ENCODE measurements around the gene TPD52L1. TPM values are rescaled to one million over a fixed set of nuclear protein-coding genes. Genes with fewer than 3 reads are reported as not detected.

Gene TPD52L1
- total RNA-seq, 1 donor from 2014 or later: 48.0 TPM

DNA sequence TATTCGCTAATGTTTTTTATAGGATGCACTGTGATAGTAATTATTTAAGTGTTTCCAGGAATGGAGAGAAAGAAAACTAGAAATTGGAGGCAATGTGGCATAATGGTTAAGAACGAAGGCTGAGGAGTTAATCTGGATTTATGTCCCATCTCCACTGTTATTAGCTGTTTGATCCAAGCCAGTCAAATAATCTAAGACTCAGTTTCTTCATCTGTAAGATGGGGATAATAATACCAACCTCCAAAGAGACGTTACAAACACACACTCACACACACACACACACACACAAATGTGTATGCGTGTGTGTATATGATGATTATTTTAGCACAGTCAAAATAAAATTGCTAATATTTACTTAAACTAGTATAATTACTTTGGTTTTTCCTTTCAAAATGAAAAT is 36.9 kb upstream of the TPD52L1 start:
- H3K27ac Mint-ChIP-seq (ENCODE audit: unreplicated experiment): no peak overlapping the region

DNA sequence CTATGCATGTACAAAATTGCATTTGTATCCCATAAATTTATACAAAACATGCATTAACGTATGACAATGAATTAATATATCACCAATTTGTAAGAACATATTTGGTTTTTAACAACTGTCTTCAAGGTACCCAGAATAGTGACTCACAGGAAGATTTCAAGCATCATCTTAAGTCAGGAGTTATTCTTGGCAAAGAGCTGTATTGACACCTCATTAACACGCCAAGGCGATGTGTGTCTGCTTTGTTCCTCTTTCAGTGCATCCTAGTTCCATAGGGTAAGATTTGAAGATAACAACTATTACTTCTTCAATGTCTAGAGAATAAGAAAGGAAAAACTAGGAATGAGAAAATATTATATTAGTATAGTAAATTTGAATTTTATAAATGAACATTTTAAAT is 35.8 kb upstream of the TPD52L1 start:
- DNase-seq (ENCODE audit: low spot score): no peak
- Mint-ChIP-seq H3K27ac (ENCODE audit: unreplicated experiment) (no peak overlapping the region), H3K4me1 (ENCODE audit: low read depth) (peaks cover 13% of the 10 kb centered on the region), H3K36me3 (ENCODE audit: low read depth) (no peaks in the 10 kb centered on the region), H3K9me3 (ENCODE audit: low read depth) (no peaks in the 10 kb centered on the region), H3K4me3 (ENCODE audit: unreplicated experiment) (no peak overlapping the region), H3K27me3 (ENCODE audit: low read depth) (no peaks in the 10 kb centered on the region)
- TF ChIP-seq, protein P1, sequence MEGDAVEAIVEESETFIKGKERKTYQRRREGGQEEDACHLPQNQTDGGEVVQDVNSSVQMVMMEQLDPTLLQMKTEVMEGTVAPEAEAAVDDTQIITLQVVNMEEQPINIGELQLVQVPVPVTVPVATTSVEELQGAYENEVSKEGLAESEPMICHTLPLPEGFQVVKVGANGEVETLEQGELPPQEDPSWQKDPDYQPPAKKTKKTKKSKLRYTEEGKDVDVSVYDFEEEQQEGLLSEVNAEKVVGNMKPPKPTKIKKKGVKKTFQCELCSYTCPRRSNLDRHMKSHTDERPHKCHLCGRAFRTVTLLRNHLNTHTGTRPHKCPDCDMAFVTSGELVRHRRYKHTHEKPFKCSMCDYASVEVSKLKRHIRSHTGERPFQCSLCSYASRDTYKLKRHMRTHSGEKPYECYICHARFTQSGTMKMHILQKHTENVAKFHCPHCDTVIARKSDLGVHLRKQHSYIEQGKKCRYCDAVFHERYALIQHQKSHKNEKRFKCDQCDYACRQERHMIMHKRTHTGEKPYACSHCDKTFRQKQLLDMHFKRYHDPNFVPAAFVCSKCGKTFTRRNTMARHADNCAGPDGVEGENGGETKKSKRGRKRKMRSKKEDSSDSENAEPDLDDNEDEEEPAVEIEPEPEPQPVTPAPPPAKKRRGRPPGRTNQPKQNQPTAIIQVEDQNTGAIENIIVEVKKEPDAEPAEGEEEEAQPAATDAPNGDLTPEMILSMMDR (IDR thresholded peaks at IDR 0.05): no peak

More for the DNA sequence above, 36.9 kb upstream of the TPD52L1 start:
- peaks cover 13% of the 10 kb centered on the region for H3K4me1 Mint-ChIP-seq (ENCODE audit: low read depth)
- H3K9me3 Mint-ChIP-seq (ENCODE audit: low read depth): peaks cover 8% of the 10 kb centered on the region
- TF ChIP-seq, protein P1 (IDR thresholded peaks at IDR 0.05): no peak
- DNase-seq (ENCODE audit: low spot score): no peak
- no peak overlapping the region for H3K4me3 Mint-ChIP-seq (ENCODE audit: unreplicated experiment)
- H3K27me3 Mint-ChIP-seq (ENCODE audit: low read depth): no peaks in the 10 kb centered on the region
- peaks cover 4% of the 10 kb centered on the region for H3K36me3 Mint-ChIP-seq (ENCODE audit: low read depth)

DNA sequence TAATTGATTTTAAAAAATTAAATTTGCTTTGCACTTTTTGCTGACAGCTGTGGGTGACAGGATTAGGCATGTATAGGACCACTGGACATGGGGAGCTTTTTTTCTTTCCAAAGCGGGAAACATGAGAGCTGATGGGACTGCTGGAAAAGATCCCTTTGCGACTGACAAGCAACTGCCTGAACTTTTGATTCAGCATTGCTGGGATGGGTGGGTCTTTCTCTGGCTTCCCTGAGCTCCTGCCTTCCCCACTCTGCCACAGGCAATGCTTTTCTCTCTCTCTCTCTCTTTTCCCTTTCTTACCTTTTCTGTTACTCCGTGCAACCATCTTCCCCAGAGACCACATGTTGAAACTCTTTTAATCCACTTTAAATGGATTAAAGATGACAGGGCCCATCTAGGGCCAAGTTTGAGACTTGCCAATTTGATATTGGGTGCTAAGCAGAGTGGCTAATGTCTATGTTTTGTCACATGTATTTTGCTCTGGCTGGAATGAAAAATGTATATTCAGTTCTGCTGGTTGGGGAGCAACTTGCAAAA is 33.5 kb upstream of the TPD52L1 start:
- H3K36me3 Mint-ChIP-seq (ENCODE audit: low read depth): no peaks in the 10 kb centered on the region
- no peaks in the 10 kb centered on the region for H3K9me3 Mint-ChIP-seq (ENCODE audit: low read depth)
- no peaks in the 10 kb centered on the region for H3K27me3 Mint-ChIP-seq (ENCODE audit: low read depth)
- no peak overlapping the region for H3K27ac Mint-ChIP-seq (ENCODE audit: unreplicated experiment)
- TF ChIP-seq, protein P1 (IDR thresholded peaks at IDR 0.05): no peak
- peaks cover 32% of the 10 kb centered on the region for H3K4me1 Mint-ChIP-seq (ENCODE audit: low read depth)
- no peak overlapping the region for H3K4me3 Mint-ChIP-seq (ENCODE audit: unreplicated experiment)
- no peak for DNase-seq (ENCODE audit: low spot score)

DNA sequence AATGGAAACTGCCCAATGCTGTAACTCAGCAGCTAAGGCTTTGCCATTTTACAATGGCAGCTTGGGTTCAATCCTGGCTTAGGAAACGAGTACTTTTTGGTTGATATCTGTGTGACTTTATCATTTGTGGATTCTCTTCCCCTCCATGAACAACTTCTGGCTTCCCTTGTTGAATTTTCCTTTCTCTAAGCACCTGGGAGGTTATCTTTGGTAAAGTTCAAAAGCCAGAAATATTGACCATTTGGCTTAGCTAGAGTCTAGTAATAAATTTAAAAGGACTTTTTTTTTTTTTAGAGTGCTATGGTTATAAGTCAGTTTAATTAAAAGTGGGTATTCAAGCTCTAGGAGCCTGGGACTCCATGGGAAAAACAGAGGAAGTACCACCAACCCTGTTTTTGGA is 31.7 kb upstream of the TPD52L1 start:
- Mint-ChIP-seq H3K9me3 (ENCODE audit: low read depth) (peaks cover 1% of the 10 kb centered on the region), H3K36me3 (ENCODE audit: low read depth) (no peaks in the 10 kb centered on the region), H3K4me1 (ENCODE audit: low read depth) (peaks cover 32% of the 10 kb centered on the region), H3K4me3 (ENCODE audit: unreplicated experiment) (no peak overlapping the region), H3K27ac (ENCODE audit: unreplicated experiment) (no peak overlapping the region), H3K27me3 (ENCODE audit: low read depth) (no peaks in the 10 kb centered on the region)
- TF ChIP-seq, protein P1 (IDR thresholded peaks at IDR 0.05): no peak
- no peak for DNase-seq (ENCODE audit: low spot score)

- Mint-ChIP-seq H3K36me3 (ENCODE audit: low read depth) (no peaks in the 10 kb centered on the region), H3K27me3 (ENCODE audit: low read depth) (no peaks in the 10 kb centered on the region), H3K4me3 (ENCODE audit: unreplicated experiment) (no peak overlapping the region), H3K9me3 (ENCODE audit: low read depth) (peaks cover 9% of the 10 kb centered on the region), H3K4me1 (ENCODE audit: low read depth) (peaks cover 30% of the 10 kb centered on the region), H3K27ac (ENCODE audit: unreplicated experiment) (peak overlapping the region; percentile 89)
- DNase-seq (ENCODE audit: low spot score): no peak
- TF ChIP-seq, protein P1 (IDR thresholded peaks at IDR 0.05): no peak
Observed at GRCh38 chr6:125123051-125123450, 30.5 kb upstream of the TPD52L1 start.

Measured in chondrocyte (in vitro differentiated cells).